HG03575 (cell line): ENCODE results near the gene RABL3.
"Not testable (repeated sequence)": the region's sequence is repeated elsewhere in the genome, so short reads cannot be mapped to it uniquely, and the experiment has no call there.

Experiments used
- ATAC-seq: cut with Tn5 transposase; IDR thresholded peaks from one replicate; pipeline ENCODE4 v1.9.1; 2021; ENCODE audit not compliant: unreplicated experiment, insufficient number of reproducible peaks, low FRiP score; ENCODE audit errors: extremely low read depth

RABL3 gene

DNA sequence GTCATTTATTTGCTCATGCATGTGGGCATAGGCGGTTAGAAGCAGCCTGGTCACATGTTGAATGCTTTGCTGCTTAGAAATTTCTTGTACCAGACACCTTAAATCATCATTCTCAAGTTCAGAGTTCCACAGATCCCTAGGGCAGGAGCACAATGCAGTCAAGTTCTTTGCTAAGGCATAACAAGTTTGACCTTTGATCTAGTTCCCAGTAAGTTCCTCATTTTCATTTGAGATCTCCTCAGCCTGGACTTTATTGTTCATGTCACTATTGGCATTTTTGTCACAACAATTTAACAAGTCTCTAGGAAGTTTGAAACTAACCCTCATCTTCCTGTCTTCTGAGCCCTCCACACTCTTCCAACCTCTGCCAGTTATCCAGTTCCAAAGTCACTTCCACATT is 83.0 kb downstream of the RABL3 start:
- ATAC-seq, result no peak

DNA sequence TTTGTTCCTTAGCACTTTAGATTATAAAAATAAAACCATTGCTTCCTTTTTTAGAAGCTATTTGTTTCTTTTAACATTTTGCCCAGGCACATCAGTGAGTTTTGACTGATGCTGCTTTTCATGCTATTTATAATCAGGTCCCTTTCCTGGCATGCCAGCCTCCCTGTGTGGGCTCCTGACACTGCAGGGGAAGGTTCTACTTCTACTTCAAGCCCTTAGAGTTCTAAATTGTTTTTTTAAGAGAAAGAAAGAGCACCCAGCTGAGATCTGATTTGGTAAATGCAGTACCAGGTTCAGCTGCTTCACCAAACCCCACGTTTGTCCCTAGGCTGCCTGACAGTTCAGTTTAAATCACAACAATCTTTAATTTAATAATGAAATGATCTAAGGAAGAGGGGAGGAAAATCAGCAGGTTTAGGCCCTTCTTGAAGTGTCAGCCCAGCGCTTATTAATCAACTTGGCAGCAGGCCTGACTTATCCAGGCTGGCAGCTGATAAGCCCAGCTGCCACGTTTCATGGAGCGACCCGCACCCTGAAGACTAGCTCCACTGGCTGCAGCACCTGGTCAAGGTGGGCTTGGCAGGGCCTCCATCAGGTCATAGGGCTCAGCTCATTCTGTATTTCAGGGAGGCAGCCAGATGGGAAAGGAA is 89.3 kb downstream of the RABL3 start:
- ATAC-seq, result no peak

- ATAC-seq, result no peak
Observed at GRCh38 chr3:120652281-120652680, 90.0 kb downstream of the RABL3 start.

DNA sequence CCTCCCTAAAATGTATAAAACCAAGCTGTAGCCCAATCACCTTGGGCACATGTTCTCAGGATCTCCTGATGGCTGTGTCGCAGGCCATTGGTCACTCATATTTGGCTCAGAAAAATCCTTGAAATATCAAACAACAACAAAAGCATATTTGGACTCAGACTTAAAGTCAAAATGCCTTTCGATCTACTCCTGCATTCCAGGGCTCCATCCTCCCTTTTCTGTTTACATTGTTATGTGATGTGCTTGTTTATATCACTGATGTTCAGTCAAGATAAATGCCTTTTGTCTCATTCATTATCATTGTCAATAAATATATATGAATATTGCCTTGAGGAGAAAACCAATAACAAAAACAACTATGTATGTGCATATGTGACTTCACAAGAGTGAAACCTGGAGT is 92.0 kb downstream of the RABL3 start:
- no peak for ATAC-seq

DNA sequence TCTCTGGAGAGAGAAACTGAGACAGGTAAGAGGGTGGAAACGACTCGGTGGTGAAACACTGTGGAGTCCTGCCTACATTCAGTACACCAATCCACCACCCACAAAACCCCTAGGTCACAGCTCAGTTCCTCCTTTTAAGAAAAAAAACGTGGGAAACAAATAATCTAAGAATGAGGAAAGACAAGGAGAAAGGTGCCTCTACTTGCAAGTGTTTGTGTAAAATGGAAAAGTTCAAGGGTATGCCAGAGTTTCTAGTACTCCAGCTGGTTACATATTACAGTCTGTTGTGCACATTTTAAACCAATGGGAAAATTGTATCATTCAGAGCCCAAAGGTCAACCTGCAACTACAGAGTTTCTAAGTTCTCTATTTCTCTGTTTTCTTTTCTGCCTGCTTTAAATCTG is 92.5 kb downstream of the RABL3 start:
- ATAC-seq, result no peak

GRCh38 chr3:120648290-120648689 is 94.0 kb downstream of the RABL3 start:
- ATAC-seq, result no peak

- ATAC-seq, result no peak
Observed at GRCh38 chr3:120646771-120647432, 95.4 kb downstream of the RABL3 start.

DNA sequence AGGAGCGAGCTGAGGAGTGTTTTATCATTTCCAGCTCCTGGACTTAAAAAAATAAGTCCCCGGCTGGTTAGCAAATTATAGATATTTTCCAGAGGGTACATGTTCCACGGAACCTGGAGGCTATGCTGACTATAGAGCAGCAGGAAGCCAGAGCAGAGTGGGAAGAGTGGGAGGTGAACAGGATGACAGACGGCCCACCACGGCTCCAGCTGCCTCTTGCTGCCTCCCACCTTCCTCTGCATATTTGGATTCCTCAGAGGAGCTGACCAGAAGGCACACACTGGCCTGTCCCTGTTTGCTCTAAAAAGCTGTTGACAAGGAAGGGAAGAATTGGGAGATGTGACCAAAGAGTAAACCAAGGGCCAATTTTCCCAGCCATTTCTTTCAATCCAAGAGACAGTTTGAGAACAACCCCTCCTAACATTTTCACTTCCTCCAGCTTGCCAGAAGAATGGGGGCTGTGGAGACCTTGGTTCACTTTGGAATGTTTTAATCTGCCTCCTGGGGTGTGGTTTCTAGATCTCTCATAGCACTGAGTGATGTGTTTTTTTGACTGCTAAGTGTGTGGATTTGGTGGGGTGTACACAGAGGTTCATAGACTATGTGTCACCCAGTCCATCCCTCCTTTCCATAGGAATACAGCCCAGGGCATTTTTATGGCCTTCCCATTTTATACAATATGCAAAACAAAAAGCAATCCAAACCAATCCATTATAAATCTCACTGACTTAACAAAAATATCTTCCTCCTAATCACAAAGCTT is 97.1 kb downstream of the RABL3 start:
- ATAC-seq, result no peak

DNA sequence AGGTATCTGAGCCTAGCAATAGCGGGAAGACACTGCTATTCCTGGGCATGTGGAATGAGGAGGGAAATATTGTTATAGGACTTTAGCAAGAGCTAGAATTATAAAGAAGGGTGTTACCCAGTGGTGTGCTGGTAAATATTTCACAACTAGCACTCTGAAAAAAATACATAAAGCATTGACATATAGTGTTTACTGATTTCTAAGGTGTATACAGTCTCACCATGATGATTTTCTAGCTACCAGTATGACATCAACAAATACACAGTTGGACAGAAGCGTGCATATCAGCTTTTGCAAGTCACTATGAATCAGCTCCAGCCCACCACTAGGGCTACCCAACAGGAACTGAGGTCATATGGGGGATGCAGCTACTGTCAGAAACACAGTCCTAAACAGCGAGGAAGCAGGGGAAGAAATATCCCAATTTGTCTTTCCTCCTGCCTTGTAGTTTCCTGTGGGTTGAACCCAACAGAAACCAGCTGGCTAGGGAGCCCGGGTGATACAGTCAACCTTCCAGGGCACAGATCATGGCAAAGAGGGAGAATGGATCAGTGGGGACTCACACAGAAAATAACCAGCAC is 99.9 kb downstream of the RABL3 start:
- no peak for ATAC-seq

GRCh38 chr3:120641696-120642246 is 100.5 kb downstream of the RABL3 start:
- ATAC-seq, result no peak

DNA sequence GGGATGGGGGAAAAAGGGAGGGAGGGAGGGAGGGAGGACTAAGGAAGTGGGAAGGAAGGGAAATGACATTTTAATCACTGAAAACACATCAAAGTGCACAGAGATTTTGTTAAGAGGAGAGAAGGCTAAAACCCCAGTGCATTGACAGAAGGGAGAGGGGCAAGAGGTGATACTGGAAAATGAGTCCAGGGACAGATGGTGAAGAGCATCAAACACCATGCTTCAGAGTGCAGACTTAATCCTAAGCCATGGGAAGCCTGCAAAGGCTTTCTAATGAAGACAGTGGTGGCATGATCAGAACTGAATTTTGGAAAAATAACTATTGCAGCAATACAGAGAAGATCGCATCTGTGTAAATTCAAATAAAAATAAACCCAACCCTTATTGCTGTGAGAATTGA is 102.1 kb downstream of the RABL3 start:
- ATAC-seq, result no peak

DNA sequence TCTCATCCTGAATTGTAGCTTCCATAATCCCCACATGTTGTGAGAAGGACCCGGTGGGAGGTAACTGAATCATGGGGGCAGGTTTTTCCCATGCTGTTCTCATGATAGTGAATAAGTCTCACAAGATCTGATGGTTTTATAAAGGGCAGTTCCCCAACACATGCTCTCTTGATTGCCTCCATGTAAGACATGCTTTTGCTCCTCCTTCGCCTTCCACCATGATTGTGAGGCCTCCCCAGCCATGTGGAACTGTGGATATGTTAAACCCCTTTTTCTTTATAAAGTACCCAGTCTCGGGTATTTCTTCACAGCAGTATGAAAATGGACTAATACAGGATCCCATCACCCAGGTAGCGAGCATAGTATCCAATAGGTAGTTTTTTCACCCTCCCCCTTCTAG is 103.5 kb downstream of the RABL3 start:
- not testable (repeated sequence) for ATAC-seq

GRCh38 chr3:120637851-120638559 is 104.3 kb downstream of the RABL3 start:
- ATAC-seq, result no peak

DNA sequence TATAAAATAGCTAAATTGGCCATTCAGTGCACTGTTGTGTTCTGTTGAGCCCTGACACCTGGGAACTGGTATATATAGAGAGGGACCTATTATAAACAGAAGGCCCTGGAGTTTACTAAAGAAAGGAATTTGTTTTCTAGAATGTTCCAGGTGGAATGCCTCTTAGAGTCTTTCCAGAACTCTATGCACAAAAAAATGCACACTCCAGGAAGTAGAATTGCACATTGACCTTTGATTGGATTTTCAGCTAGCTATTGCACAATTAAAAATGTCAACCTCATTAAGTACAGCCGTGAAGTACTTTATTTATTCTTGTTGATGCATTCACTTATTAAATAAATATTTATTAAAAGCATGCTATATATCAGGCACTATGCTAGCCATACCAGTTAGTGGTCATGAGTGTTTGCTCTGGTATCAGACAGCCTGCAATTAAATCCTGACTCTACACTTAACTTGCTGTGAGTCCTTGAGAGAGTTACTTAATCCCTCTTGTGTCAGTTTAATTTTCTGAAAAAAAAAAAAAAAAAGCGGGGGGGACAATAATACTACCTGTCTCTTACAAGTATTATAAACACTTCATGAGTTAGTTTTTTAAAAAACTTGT is 105.4 kb downstream of the RABL3 start:
- ATAC-seq, result no peak
